Trophoblast cell (in vitro differentiated cells and primary cell): Measurements from ENCODE around the gene TMEFF1.

Experiments used
- DNase-seq, 2 donors: peaks; one replicate each; pipeline ENCODE4 v3.0.0-alpha.2; 2016
- H2AFZ ChIP-seq: 2 replicates; pipeline ENCODE4 v1.6.1; 2013; ENCODE audit warnings: low read length, moderate library complexity, mild to moderate bottlenecking; ENCODE audit not compliant: insufficient read depth, poor library complexity
- H2AK5ac ChIP-seq: 2 replicates; pipeline ENCODE4 v1.6.1; 2013; ENCODE audit warnings: mild to moderate bottlenecking, low read length
- H2BK120ac ChIP-seq: 2 replicates; pipeline ENCODE4 v1.6.1; 2013; ENCODE audit warnings: low read length, mild to moderate bottlenecking, moderate library complexity; ENCODE audit not compliant: insufficient read depth, poor library complexity
- H2BK12ac ChIP-seq: 2 replicates; pipeline ENCODE4 v1.6.1; 2013; ENCODE audit warnings: mild to moderate bottlenecking, low read length, moderate library complexity
- H2BK5ac ChIP-seq: 2 replicates; pipeline ENCODE4 v1.6.1; 2013; ENCODE audit warnings: low read length, low read depth, moderate library complexity, mild to moderate bottlenecking; ENCODE audit not compliant: poor library complexity
- H3K14ac ChIP-seq: 2 replicates; pipeline ENCODE4 v1.6.1; 2013; ENCODE audit warnings: mild to moderate bottlenecking, low read length
- H3K18ac ChIP-seq: 2 replicates; pipeline ENCODE4 v1.6.1; 2013; ENCODE audit warnings: mild to moderate bottlenecking, low read length
- H3K23ac ChIP-seq: 2 replicates; pipeline ENCODE4 v1.6.1; 2013; ENCODE audit warnings: low read length
- H3K27ac ChIP-seq: 2 replicates; pipeline ENCODE4 v1.5.1; 2013; ENCODE audit warnings: low read depth, mild to moderate bottlenecking, inconsistent platforms, low read length, moderate library complexity
- H3K27me3 ChIP-seq: 2 replicates; pipeline ENCODE4 v1.6.1; 2013; ENCODE audit warnings: inconsistent platforms, mild to moderate bottlenecking, low read length, moderate library complexity; ENCODE audit not compliant: insufficient read depth
- H3K36me3 ChIP-seq, 2 experiments: 1 replicate in 1 of 2; 2 replicates in 1 of 2; pipeline ENCODE4 v1.6.1; 2013; ENCODE audit warnings: low read length in 2 of 2, mild to moderate bottlenecking in 2 of 2, moderate library complexity in 1 of 2; ENCODE audit not compliant: insufficient read depth in 2 of 2, control insufficient read depth in 1 of 2
- H3K4ac ChIP-seq: 2 replicates; pipeline ENCODE4 v1.6.1; 2013; ENCODE audit warnings: low read depth, mild to moderate bottlenecking, low read length, moderate library complexity
- H3K4me1 ChIP-seq, 2 experiments: 1 replicate in 1 of 2; 2 replicates in 1 of 2; pipeline ENCODE4 v1.6.1; 2013; ENCODE audit warnings: low read length in 2 of 2, mild to moderate bottlenecking in 2 of 2, moderate library complexity in 1 of 2; ENCODE audit not compliant: insufficient read depth in 2 of 2, control insufficient read depth in 1 of 2
- H3K4me2 ChIP-seq: 2 replicates; pipeline ENCODE4 v1.6.1; 2013; ENCODE audit warnings: inconsistent platforms, mild to moderate bottlenecking, low read length, moderate library complexity
- H3K4me3 ChIP-seq: 2 replicates; pipeline ENCODE4 v1.5.1; 2013; ENCODE audit warnings: mild to moderate bottlenecking, low read depth, low read length, inconsistent platforms
- H3K79me1 ChIP-seq: one replicate; pipeline ENCODE4 v1.6.1; 2013; ENCODE audit warnings: low read length
- H3K79me2 ChIP-seq: 2 replicates; pipeline ENCODE4 v1.6.1; 2013; ENCODE audit warnings: low read length, mild to moderate bottlenecking; ENCODE audit not compliant: control insufficient read depth, insufficient read depth, poor library complexity
- H3K9ac ChIP-seq: 2 replicates; pipeline ENCODE4 v1.6.1; 2013; ENCODE audit warnings: mild to moderate bottlenecking, low read length
- H3K9me3 ChIP-seq: 2 replicates; pipeline ENCODE4 v1.6.1; 2013; ENCODE audit warnings: low read depth, mild to moderate bottlenecking, control low read depth, inconsistent platforms, low read length; ENCODE audit not compliant: insufficient read depth
- H4K12ac ChIP-seq: 2 replicates; pipeline ENCODE4 v1.6.1; 2013; ENCODE audit warnings: low read depth, mild to moderate bottlenecking, low read length, moderate library complexity
- H4K8ac ChIP-seq: 2 replicates; pipeline ENCODE4 v1.6.1; 2013; ENCODE audit warnings: low read depth, mild to moderate bottlenecking, low read length, moderate library complexity
- H4K91ac ChIP-seq: one replicate; pipeline ENCODE4 v1.6.1; 2013; ENCODE audit warnings: low read depth, mild to moderate bottlenecking, low read length, moderate library complexity
- WGBS: extraction: QIAGEN DNeasy Blood & Tissue Kit; methylation state at CpG from one replicate; pipeline ENCODE4 v1.1.7; 2013; ENCODE audit warnings: missing lambda C conversion rate; ENCODE audit not compliant: insufficient read length, insufficient coverage; ENCODE audit errors: extremely low coverage; 5-methylcytosine and 5-hydroxymethylcytosine counted together

Gene TMEFF1

GRCh38 chr9:100468041-100468440 lies 4.9 kb upstream of the TMEFF1 start:
- Histone ChIP-seq H4K8ac (no peak overlapping the region), H3K18ac (no peak overlapping the region), H2AK5ac (no peak overlapping the region), H2BK5ac (no peak overlapping the region), H3K79me1 (no peaks in the 10 kb centered on the region), H2AFZ (no peak overlapping the region), H3K27me3 (no peaks in the 10 kb centered on the region), H3K36me3 (no peaks in the 10 kb centered on the region), H3K4me1 (peaks cover 0 to 2% of the 10 kb centered on the region in 2 experiments), H3K9ac (no peak overlapping the region), H3K23ac (no peak overlapping the region), H2BK12ac (no peak overlapping the region), H4K91ac (no peak overlapping the region), H3K9me3 (no peaks in the 10 kb centered on the region), H3K4me2 (no peak overlapping the region), H3K4ac (no peak overlapping the region), H4K12ac (no peak overlapping the region), H3K14ac (no peak overlapping the region), H3K79me2 (peaks cover 4% of the 10 kb centered on the region), H2BK120ac (no peak overlapping the region), H3K4me3 (no peak overlapping the region), H3K27ac (no peak overlapping the region)
- whole genome bisulfite sequencing = no CpG with 5 or more reads among the region's 6 CpGs
- no peak for DNase-seq

GRCh38 chr9:100472268-100472667 lies 681 bp upstream of the TMEFF1 start:
- Histone ChIP-seq H2BK5ac (no peak overlapping the region), H2BK12ac (no peak overlapping the region), H4K8ac (peak overlapping the region; percentile 72), H3K4me2 (peak overlapping the region; percentile 94), H3K9ac (no peak overlapping the region), H4K91ac (no peak overlapping the region), H3K14ac (no peak overlapping the region), H3K27ac (no peak overlapping the region), H3K79me2 (peaks cover 14% of the 10 kb centered on the region), H3K4me1 (peaks cover 3 to 9% of the 10 kb centered on the region in 2 experiments), H3K18ac (no peak overlapping the region), H3K27me3 (no peaks in the 10 kb centered on the region), H2BK120ac (peak overlapping the region; percentile 33), H3K79me1 (peaks cover 8% of the 10 kb centered on the region), H4K12ac (peak overlapping the region; percentile 75), H3K9me3 (no peaks in the 10 kb centered on the region), H2AFZ (peak overlapping the region; percentile 67), H3K36me3 (no peaks in the 10 kb centered on the region), H3K4me3 (no peak overlapping the region), H3K23ac (no peak overlapping the region), H2AK5ac (peak overlapping the region; percentile 10), H3K4ac (no peak overlapping the region)
- DNase-seq = no peak
- no CpG with 5 or more reads among the region's 3 CpGs for WGBS

DNA sequence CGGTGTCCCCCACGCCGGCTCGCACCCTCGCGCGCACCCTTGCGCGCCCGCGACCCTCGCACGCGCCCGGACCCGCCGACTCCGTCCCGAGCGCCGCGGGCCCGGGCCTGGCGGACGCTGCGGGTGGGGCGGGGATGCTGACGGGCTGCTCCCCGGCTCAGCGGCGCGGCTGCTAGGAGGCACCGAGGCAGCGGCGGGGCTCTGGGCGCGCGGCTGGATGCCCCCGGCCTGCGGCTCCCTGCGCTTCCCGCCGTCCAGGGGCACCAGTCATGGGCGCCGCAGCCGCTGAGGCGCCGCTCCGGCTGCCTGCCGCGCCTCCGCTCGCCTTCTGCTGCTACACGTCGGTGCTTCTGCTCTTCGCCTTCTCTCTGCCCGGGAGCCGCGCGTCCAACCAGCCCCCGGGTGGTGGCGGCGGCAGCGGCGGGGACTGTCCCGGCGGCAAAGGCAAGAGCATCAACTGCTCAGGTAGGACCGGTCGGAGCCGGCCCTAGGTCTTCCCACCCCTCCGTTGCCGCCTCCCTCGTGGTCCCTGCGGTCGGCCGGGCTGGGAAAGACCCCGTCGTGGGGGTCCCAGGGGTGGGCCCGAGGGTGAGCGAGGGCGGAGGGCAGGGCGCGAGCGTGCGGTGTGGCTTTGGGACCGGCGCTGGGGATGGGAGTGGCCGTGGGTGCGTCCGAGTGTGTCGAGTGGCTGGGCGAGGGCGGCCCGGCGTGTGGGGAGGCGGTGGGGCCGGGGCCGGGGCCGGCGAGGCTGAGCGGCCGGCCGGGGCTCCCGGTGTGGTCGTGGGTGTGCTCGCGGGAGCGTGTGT lies 530 bp downstream of the TMEFF1 start:
- peak overlapping the region; percentile 43 for H3K27ac ChIP-seq
- H3K9me3 ChIP-seq = no peaks in the 10 kb centered on the region
- peak overlapping the region; percentile 65 for H2AFZ ChIP-seq
- peaks cover 3 to 9% of the 10 kb centered on the region in 2 experiments for H3K4me1 ChIP-seq
- peak overlapping the region; percentile 83 for H4K91ac ChIP-seq
- H3K4ac ChIP-seq = peak overlapping the region; percentile 97
- H4K12ac ChIP-seq = peak overlapping the region; percentile 83
- H3K9ac ChIP-seq = peak overlapping the region; percentile 95
- peak overlapping the region; percentile 83 for H4K8ac ChIP-seq
- H3K4me2 ChIP-seq = peak overlapping the region; percentile 94
- H2BK12ac ChIP-seq = no peak overlapping the region
- H3K36me3 ChIP-seq = no peaks in the 10 kb centered on the region
- H3K18ac ChIP-seq = peak overlapping the region; percentile 97
- WGBS = no CpG with 5 or more reads among the region's 108 CpGs
- peaks cover 8% of the 10 kb centered on the region for H3K79me1 ChIP-seq
- peak overlapping the region; percentile 93 for H3K4me3 ChIP-seq
- H2BK5ac ChIP-seq = peak overlapping the region; percentile 68
- H2AK5ac ChIP-seq = peak overlapping the region; percentile 9
- peak overlapping the region; percentile 84 for H2BK120ac ChIP-seq
- H3K14ac ChIP-seq = peak overlapping the region; percentile 65
- no peak overlapping the region for H3K23ac ChIP-seq
- no peaks in the 10 kb centered on the region for H3K27me3 ChIP-seq
- DNase-seq = peak; percentile 9 to 46
- H3K79me2 ChIP-seq = peaks cover 14% of the 10 kb centered on the region

GRCh38 chr9:100474082-100474923 lies 1.4 kb downstream of the TMEFF1 start:
- no peaks in the 10 kb centered on the region for H3K27me3 ChIP-seq
- peaks cover 14% of the 10 kb centered on the region for H3K79me2 ChIP-seq
- peak overlapping the region; percentile 94 for H3K4me2 ChIP-seq
- H2BK5ac ChIP-seq = no peak overlapping the region
- no peak overlapping the region for H2BK12ac ChIP-seq
- H3K4me3 ChIP-seq = peak overlapping the region; percentile 93
- H2BK120ac ChIP-seq = peak overlapping the region; percentile 84
- peak overlapping the region; percentile 14 for H3K14ac ChIP-seq
- DNase-seq = no peak
- H3K79me1 ChIP-seq = peaks cover 8% of the 10 kb centered on the region
- H3K4ac ChIP-seq = peak overlapping the region; percentile 97
- peak overlapping the region; percentile 34 for H3K18ac ChIP-seq
- WGBS = no CpG with 5 or more reads among the region's 26 CpGs
- H3K9ac ChIP-seq = peak overlapping the region; percentile 54
- H3K36me3 ChIP-seq = no peaks in the 10 kb centered on the region
- no peak overlapping the region for H3K23ac ChIP-seq
- H3K9me3 ChIP-seq = no peaks in the 10 kb centered on the region
- H3K4me1 ChIP-seq = peaks cover 3 to 9% of the 10 kb centered on the region in 2 experiments
- no peak overlapping the region for H2AK5ac ChIP-seq
- H4K91ac ChIP-seq = no peak overlapping the region
- H2AFZ ChIP-seq = peak overlapping the region; percentile 65
- H3K27ac ChIP-seq = no peak overlapping the region
- no peak overlapping the region for H4K8ac ChIP-seq
- peak overlapping the region; percentile 83 for H4K12ac ChIP-seq
